ENCODE data around the gene ABCC4.

The ABCC4 gene

DNA sequence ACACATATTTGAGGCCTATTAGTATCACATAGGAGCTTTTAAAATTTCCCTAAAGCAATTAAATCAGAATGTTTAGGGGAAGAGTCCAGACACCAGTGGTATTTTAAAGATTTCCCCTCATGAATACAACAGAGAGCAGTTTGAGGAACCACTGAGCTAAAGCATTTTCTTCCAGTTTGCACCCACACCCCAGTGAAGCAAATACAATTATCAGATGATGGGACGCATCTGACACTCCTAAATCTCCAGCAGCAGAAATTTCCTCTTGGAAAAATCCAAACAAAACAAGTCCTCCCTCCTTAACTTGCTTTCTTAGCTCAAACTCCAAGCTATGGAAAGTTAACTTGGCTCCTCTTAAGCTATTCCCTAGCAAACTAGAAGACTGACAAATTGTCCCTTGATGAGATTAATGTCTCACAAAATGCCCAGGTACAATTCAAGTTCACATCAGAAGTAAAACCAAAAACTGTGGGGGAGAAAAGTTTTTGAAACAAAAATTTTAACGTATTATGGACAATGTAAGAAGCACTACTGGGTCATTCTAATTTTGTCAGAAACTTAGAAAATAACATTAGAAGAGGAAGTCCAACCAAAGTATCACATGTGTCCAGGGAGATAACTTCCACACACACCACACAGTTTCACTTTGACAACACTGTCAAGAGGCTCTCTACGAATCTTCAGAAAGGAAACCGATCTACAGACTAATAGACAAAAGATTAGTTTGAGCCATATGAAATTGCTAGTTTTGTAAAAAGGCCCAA, 74.1 kb downstream of the ABCC4 start:
- H3K9me2 ChIP-seq (replicated peaks; ENCODE audit: control insufficient read depth, low read length) = no peaks in the 10 kb centered on the region
- peaks cover 5% of the 10 kb centered on the region; the same call in 1 of the 2 replicates for H3K36me3 ChIP-seq (ENCODE audit: control insufficient read depth, low read length)
- peak overlapping the region; percentile 21 for H3K4me3 ChIP-seq (ENCODE audit: low read length)
- peaks cover 7% of the 10 kb centered on the region; the same call in 1 of the 2 replicates for H3F3A ChIP-seq (ENCODE audit: control insufficient read depth, insufficient read depth)
- H3K4me2 ChIP-seq (ENCODE audit: low read length) = peak overlapping the region; percentile 57
- H3K9me3 ChIP-seq (ENCODE audit: control insufficient read depth, insufficient read depth, low read length) = no peaks in the 10 kb centered on the region
- H3K4me1 ChIP-seq (ENCODE audit: control insufficient read depth, low read length) = peaks cover 48% of the 10 kb centered on the region
- H3K27ac ChIP-seq (ENCODE audit: low read depth, low read length) = no peak overlapping the region
- no peak for TF ChIP-seq EZH2phosphoT487 (IDR thresholded peaks at IDR 0.05; ENCODE audit: borderline replicate concordance, low read length)
- TF ChIP-seq, protein P1, sequence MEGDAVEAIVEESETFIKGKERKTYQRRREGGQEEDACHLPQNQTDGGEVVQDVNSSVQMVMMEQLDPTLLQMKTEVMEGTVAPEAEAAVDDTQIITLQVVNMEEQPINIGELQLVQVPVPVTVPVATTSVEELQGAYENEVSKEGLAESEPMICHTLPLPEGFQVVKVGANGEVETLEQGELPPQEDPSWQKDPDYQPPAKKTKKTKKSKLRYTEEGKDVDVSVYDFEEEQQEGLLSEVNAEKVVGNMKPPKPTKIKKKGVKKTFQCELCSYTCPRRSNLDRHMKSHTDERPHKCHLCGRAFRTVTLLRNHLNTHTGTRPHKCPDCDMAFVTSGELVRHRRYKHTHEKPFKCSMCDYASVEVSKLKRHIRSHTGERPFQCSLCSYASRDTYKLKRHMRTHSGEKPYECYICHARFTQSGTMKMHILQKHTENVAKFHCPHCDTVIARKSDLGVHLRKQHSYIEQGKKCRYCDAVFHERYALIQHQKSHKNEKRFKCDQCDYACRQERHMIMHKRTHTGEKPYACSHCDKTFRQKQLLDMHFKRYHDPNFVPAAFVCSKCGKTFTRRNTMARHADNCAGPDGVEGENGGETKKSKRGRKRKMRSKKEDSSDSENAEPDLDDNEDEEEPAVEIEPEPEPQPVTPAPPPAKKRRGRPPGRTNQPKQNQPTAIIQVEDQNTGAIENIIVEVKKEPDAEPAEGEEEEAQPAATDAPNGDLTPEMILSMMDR (IDR thresholded peaks at IDR 0.05; ENCODE audit: low read depth, low read length, poor library complexity, severe bottlenecking) = no peak
- no peaks in the 10 kb centered on the region; the same call in 1 of the 2 replicates for H3K79me2 ChIP-seq (ENCODE audit: control insufficient read depth, low read length)
- no peaks in the 10 kb centered on the region for H4K20me1 ChIP-seq (ENCODE audit: control insufficient read depth, insufficient read depth, low read depth, low read length)
- no peaks in the 10 kb centered on the region for H3K27me3 ChIP-seq (ENCODE audit: control insufficient read depth, low read length)

- TF ChIP-seq, protein P1 (IDR thresholded peaks at IDR 0.05; ENCODE audit: low read depth, low read length, poor library complexity, severe bottlenecking) = no peak
- no peak for TF ChIP-seq EZH2phosphoT487 (IDR thresholded peaks at IDR 0.05; ENCODE audit: borderline replicate concordance, low read length)
- H3K4me2 ChIP-seq (ENCODE audit: low read length) = peak overlapping the region; percentile 57
Observed at GRCh38 chr13:95226476-95226875, 74.8 kb downstream of the ABCC4 start.

GRCh38 chr13:95226050-95226449, 75.2 kb downstream of the ABCC4 start:
- Histone ChIP-seq H3F3A (ENCODE audit: control insufficient read depth, insufficient read depth) (peaks cover 7% of the 10 kb centered on the region; the same call in 1 of the 2 replicates), H4K20me1 (ENCODE audit: control insufficient read depth, insufficient read depth, low read depth, low read length) (no peaks in the 10 kb centered on the region), H3K27me3 (ENCODE audit: control insufficient read depth, low read length) (no peaks in the 10 kb centered on the region), H3K79me2 (ENCODE audit: control insufficient read depth, low read length) (no peaks in the 10 kb centered on the region; the same call in 1 of the 2 replicates), H3K4me3 (ENCODE audit: low read length) (no peak overlapping the region), H3K27ac (ENCODE audit: low read depth, low read length) (no peak overlapping the region), H3K4me1 (ENCODE audit: control insufficient read depth, low read length) (peaks cover 46% of the 10 kb centered on the region), H3K9me2 (replicated peaks; ENCODE audit: control insufficient read depth, low read length) (no peaks in the 10 kb centered on the region), H3K9me3 (ENCODE audit: control insufficient read depth, insufficient read depth, low read length) (no peaks in the 10 kb centered on the region), H3K4me2 (ENCODE audit: low read length) (no peak overlapping the region), H3K36me3 (ENCODE audit: control insufficient read depth, low read length) (no peaks in the 10 kb centered on the region)
- TF ChIP-seq EZH2phosphoT487 (IDR thresholded peaks at IDR 0.05; ENCODE audit: borderline replicate concordance, low read length) = no peak
- TF ChIP-seq, protein P1 (IDR thresholded peaks at IDR 0.05; ENCODE audit: low read depth, low read length, poor library complexity, severe bottlenecking) = no peak

More at GRCh38 chr13:95226476-95226875, 74.8 kb downstream of the ABCC4 start:
- Histone ChIP-seq H3K79me2 (ENCODE audit: control insufficient read depth, low read length) (no peaks in the 10 kb centered on the region; the same call in 1 of the 2 replicates), H3K4me1 (ENCODE audit: control insufficient read depth, low read length) (peaks cover 45% of the 10 kb centered on the region), H3K27me3 (ENCODE audit: control insufficient read depth, low read length) (no peaks in the 10 kb centered on the region), H3F3A (ENCODE audit: control insufficient read depth, insufficient read depth) (peaks cover 7% of the 10 kb centered on the region; the same call in 1 of the 2 replicates), H3K27ac (ENCODE audit: low read depth, low read length) (no peak overlapping the region), H3K9me3 (ENCODE audit: control insufficient read depth, insufficient read depth, low read length) (no peaks in the 10 kb centered on the region), H3K36me3 (ENCODE audit: control insufficient read depth, low read length) (peaks cover 1% of the 10 kb centered on the region; the same call in 1 of the 2 replicates), H3K4me3 (ENCODE audit: low read length) (no peak overlapping the region), H3K9me2 (replicated peaks; ENCODE audit: control insufficient read depth, low read length) (no peaks in the 10 kb centered on the region), H4K20me1 (ENCODE audit: control insufficient read depth, insufficient read depth, low read depth, low read length) (no peaks in the 10 kb centered on the region)
